HEK293T (cell line): ENCODE measurements around the gene TBC1D5.

Source experiments
- BHLHE40 ChIP-seq: fragments of 450-650 bp; IDR thresholded peaks from 2 replicates; pipeline ENCODE4 v1.6.1; 2016; ENCODE audit warnings: mild to moderate bottlenecking, moderate library complexity, borderline replicate concordance
- CTBP1 ChIP-seq: fragments of 450-650 bp; IDR thresholded peaks from 2 replicates; pipeline ENCODE4 v1.6.1; 2016; ENCODE audit warnings: borderline replicate concordance
- ELF4 ChIP-seq: fragments of 450-650 bp; IDR thresholded peaks from 2 replicates; pipeline ENCODE4 v1.6.1; 2017; ENCODE audit warnings: antibody characterized with exemption
- FOXA1 ChIP-seq: fragments of 450-650 bp; IDR thresholded peaks from 2 replicates; pipeline ENCODE4 v1.6.1; 2016; ENCODE audit warnings: mild to moderate bottlenecking
- FOXK2 ChIP-seq: fragments of 450-650 bp; IDR thresholded peaks from 2 replicates; pipeline ENCODE4 v1.6.1; 2016; ENCODE audit warnings: mild to moderate bottlenecking
- FOXM1 ChIP-seq: fragments of 450-650 bp; IDR thresholded peaks from 2 replicates; pipeline ENCODE4 v1.6.1; 2017; ENCODE audit warnings: mild to moderate bottlenecking, borderline replicate concordance
- LEF1 ChIP-seq: fragments of 450-650 bp; IDR thresholded peaks from 2 replicates; pipeline ENCODE4 v1.6.1; 2017; ENCODE audit warnings: mild to moderate bottlenecking, borderline replicate concordance

GRCh38 chr3:17142516-17142915 lies 599.9 kb downstream of the TBC1D5 start:
- TF ChIP-seq ELF4, result no peak
- no peak for TF ChIP-seq LEF1
- no peak for TF ChIP-seq FOXK2
- TF ChIP-seq FOXM1, result no peak
- no peak for TF ChIP-seq BHLHE40
- no peak for TF ChIP-seq CTBP1
- TF ChIP-seq FOXA1, result no peak
